Panc1 (cell line): Measurements from ENCODE around the gene RBP5. TPM values are rescaled to one million over a fixed set of nuclear protein-coding genes. Genes with fewer than 3 reads are reported as not detected.

Experiments used
- ATAC-seq: fragments of 200-7000 bp; cut with Tn5 transposase; 2 replicates; pipeline ENCODE4 v1.9.1; 2020; ENCODE audit warnings: mild to moderate bottlenecking, moderate library complexity
- BruUV-seq: library from RNA; stranded (reverse); fragments of 400-500 nt; replicated peaks from 2 replicates; lab custom pipeline; 2021; lab: Mats Ljungman, UMichigan
- CTCF ChIA-PET: fragments of 300-600 bp; sonication (Branson Sonifier 250); formaldehyde crosslinking; loops from one replicate; lab custom pipeline; 2022; ENCODE audit warnings: antibody characterized with exemption; lab: Charles Lee
- POLR2A ChIA-PET: fragments of 300-600 bp; sonication (Branson Sonifier 250); formaldehyde crosslinking; loops from one replicate; lab custom pipeline; 2022; ENCODE audit warnings: antibody characterized with exemption; lab: Charles Lee
- DNase-seq: peaks from one replicate; pipeline ENCODE4 v3.0.0-alpha.2; 2010; ENCODE audit warnings: low read depth, low spot score
- H3K27ac ChIP-seq: 2 replicates; pipeline ENCODE4 v1.5.1; 2011; ENCODE audit warnings: mild to moderate bottlenecking, low read length, inconsistent platforms
- H3K27me3 ChIP-seq: fragments of 200-500 bp; sonication (Bioruptor generic); 2 replicates; pipeline ENCODE4 v1.6.0; 2014; ENCODE audit warnings: low read length, inconsistent platforms; ENCODE audit not compliant: control insufficient read depth, insufficient read depth
- H3K36me3 ChIP-seq: fragments of 200-500 bp; sonication (Bioruptor generic); 2 replicates; pipeline ENCODE4 v1.5.1; 2014; ENCODE audit warnings: inconsistent platforms, mild to moderate bottlenecking, low read length, moderate library complexity; ENCODE audit not compliant: control insufficient read depth, insufficient read depth
- H3K4me1 ChIP-seq: 2 replicates; pipeline ENCODE4 v1.5.1; 2011; ENCODE audit warnings: inconsistent platforms, mild to moderate bottlenecking, low read length, moderate library complexity; ENCODE audit not compliant: control insufficient read depth, insufficient read depth
- H3K4me3 ChIP-seq, 2 experiments: 2 replicates each; pipeline ENCODE4 v1.5.1; 2011 to 2012; ENCODE audit warnings: low read depth in 2 of 2, low read length in 2 of 2, mild to moderate bottlenecking in 2 of 2, inconsistent platforms in 1 of 2, moderate library complexity in 1 of 2
- H3K9me3 ChIP-seq: fragments of 200-500 bp; sonication (Bioruptor generic); 2 replicates; pipeline ENCODE4 v1.5.1; 2014; ENCODE audit warnings: low read depth, mild to moderate bottlenecking, inconsistent platforms, low read length, moderate library complexity; ENCODE audit not compliant: control insufficient read depth, insufficient read depth
- CTCF ChIP-seq: fragments of 450-650 bp; IDR thresholded peaks from 2 replicates; pipeline ENCODE4 v1.5.1; 2017; ENCODE audit warnings: mild to moderate bottlenecking
- POLR2AphosphoS5 ChIP-seq: IDR thresholded peaks from 2 replicates; pipeline ENCODE4 v1.6.1; 2012; ENCODE audit warnings: mild to moderate bottlenecking, low read depth, low read length, moderate library complexity
- SIN3A ChIP-seq: IDR thresholded peaks from 2 replicates; pipeline ENCODE4 v1.6.1; 2012; ENCODE audit warnings: low read depth, mild to moderate bottlenecking, low read length, moderate library complexity, borderline replicate concordance; ENCODE audit not compliant: insufficient read depth
- TCF7L2 ChIP-seq: IDR thresholded peaks from 2 replicates; pipeline ENCODE4 v1.6.1; 2011; ENCODE audit warnings: mild to moderate bottlenecking, low read depth, low read length, inconsistent platforms
- in situ Hi-C: cut with HindIII; loops from 2 replicates; pipeline ENCODE4 v1.10.0; 2016; ENCODE audit warnings: low sequenced_read_pairs, low pct_unique_long_range_greater_than_20kb
- intact Hi-C: fragments of 100-400 bp; cut with micrococcal nuclease; formaldehyde crosslinking; loops from one replicate; pipeline ENCODE4 v1.10.0; 2022; ENCODE audit not compliant: unreplicated experiment
- total RNA-seq: library from RNA; stranded (reverse); gene quantifications from one replicate; pipeline ENCODE4 v1.2.1, GENCODE V29; 2021; ENCODE audit not compliant: unreplicated experiment
- TF ChIP-seq, protein P1 (sequence below), 2 experiments: IDR thresholded peaks; 2 replicates each; pipeline ENCODE4 v1.6.1; 2011 to 2012; ENCODE audit warnings: low read depth in 2 of 2, control low read depth in 1 of 2, low read length in 1 of 2, mild to moderate bottlenecking in 1 of 2, moderate library complexity in 1 of 2; ENCODE audit not compliant: insufficient read depth in 1 of 2

RBP5 gene
- total RNA-seq, 1 experiment from 2014 or later: not detected

- no TSS peak for BruUV-seq
- in situ Hi-C loops: no loop called here
- H3K9me3 ChIP-seq: no peaks in the 10 kb centered on the region
- H3K36me3 ChIP-seq: no peaks in the 10 kb centered on the region
- DNase-seq (no peak), ATAC-seq (no peak)
- POLR2A ChIA-PET: interaction anchor here (0.6 kb wide), 1 partner anchor 30 kb away, joined by 3 read pairs; no protein-coding TSS in a partner anchor
- intact Hi-C loops: no loop called here
- no peaks in the 10 kb centered on the region for H3K4me1 ChIP-seq
- no peak overlapping the region for H3K4me3 ChIP-seq
- H3K27ac ChIP-seq: no peak overlapping the region
- CTCF ChIA-PET: no interaction called here
- TF ChIP-seq, protein P1, sequence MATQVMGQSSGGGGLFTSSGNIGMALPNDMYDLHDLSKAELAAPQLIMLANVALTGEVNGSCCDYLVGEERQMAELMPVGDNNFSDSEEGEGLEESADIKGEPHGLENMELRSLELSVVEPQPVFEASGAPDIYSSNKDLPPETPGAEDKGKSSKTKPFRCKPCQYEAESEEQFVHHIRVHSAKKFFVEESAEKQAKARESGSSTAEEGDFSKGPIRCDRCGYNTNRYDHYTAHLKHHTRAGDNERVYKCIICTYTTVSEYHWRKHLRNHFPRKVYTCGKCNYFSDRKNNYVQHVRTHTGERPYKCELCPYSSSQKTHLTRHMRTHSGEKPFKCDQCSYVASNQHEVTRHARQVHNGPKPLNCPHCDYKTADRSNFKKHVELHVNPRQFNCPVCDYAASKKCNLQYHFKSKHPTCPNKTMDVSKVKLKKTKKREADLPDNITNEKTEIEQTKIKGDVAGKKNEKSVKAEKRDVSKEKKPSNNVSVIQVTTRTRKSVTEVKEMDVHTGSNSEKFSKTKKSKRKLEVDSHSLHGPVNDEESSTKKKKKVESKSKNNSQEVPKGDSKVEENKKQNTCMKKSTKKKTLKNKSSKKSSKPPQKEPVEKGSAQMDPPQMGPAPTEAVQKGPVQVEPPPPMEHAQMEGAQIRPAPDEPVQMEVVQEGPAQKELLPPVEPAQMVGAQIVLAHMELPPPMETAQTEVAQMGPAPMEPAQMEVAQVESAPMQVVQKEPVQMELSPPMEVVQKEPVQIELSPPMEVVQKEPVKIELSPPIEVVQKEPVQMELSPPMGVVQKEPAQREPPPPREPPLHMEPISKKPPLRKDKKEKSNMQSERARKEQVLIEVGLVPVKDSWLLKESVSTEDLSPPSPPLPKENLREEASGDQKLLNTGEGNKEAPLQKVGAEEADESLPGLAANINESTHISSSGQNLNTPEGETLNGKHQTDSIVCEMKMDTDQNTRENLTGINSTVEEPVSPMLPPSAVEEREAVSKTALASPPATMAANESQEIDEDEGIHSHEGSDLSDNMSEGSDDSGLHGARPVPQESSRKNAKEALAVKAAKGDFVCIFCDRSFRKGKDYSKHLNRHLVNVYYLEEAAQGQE (IDR thresholded peaks at IDR 0.05; ENCODE audit: insufficient read depth in 1 of 2, low read depth in 2 of 2, low read length in 1 of 2): no peak
- TF ChIP-seq CTCF (no peak), TCF7L2 (no peak), SIN3A (no peak), POLR2AphosphoS5 (no peak)
- H3K27me3 ChIP-seq: no peaks in the 10 kb centered on the region
Measured at GRCh38 chr12:7122811-7123769, 5.6 kb downstream of the RBP5 start.

- Histone ChIP-seq H3K27me3 (no peaks in the 10 kb centered on the region), H3K36me3 (no peaks in the 10 kb centered on the region), H3K9me3 (no peaks in the 10 kb centered on the region), H3K4me1 (no peaks in the 10 kb centered on the region), H3K27ac (no peak overlapping the region), H3K4me3 (no peak overlapping the region)
- in situ Hi-C loops: no loop called here
- TF ChIP-seq POLR2AphosphoS5: no peak
- no peak for TF ChIP-seq SIN3A
- TF ChIP-seq, protein P1 (IDR thresholded peaks at IDR 0.05; ENCODE audit: insufficient read depth in 1 of 2, low read depth in 2 of 2, low read length in 1 of 2): no peak
- no peak for TF ChIP-seq TCF7L2
- TF ChIP-seq CTCF: no peak
- DNase-seq (no peak), ATAC-seq (no peak)
- ChIA-PET CTCF (no interaction called here), POLR2A (no interaction called here)
- BruUV-seq: no TSS peak
- intact Hi-C loops: no loop called here
Measured at GRCh38 chr12:7121324-7121723, 7.4 kb downstream of the RBP5 start.
